NCI-H146 (cell line): Measurements from ENCODE around the gene OR2T29.
"Not testable (repeated sequence)": the region's sequence is repeated elsewhere in the genome, so short reads cannot be mapped to it uniquely, and the experiment has no call there.

Experiments used
- DNase-seq: peaks from one replicate; lab custom pipeline; 2025; lab: John Stamatoyannopoulos, UW

OR2T29 gene, protein sequence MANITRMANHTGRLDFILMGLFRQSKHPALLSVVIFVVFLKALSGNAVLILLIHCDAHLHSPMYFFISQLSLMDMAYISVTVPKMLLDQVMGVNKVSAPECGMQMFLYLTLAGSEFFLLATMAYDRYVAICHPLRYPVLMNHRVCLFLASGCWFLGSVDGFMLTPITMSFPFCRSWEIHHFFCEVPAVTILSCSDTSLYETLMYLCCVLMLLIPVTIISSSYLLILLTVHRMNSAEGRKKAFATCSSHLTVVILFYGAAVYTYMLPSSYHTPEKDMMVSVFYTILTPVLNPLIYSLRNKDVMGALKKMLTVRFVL

DNA sequence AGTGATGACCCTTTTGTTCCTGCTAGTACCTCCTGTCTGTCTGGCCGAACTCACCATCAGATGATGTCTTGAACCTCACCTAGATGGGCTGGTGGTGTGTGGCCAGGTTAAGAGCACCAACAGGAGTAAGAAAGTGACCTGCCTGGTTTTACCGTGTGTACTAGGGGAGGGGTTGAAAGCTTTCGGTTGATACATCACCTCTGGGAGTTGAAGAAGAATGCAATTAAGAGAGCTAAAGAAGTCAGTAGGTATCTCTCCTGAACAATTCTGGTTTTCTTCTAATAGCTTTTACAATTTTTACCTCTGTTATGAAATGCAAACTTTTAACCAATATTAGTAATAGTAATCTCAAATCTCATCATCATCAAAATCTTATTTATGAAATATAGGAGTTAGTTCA is at the start of gene OR2T29:
Gene OR2T29, minus strand, starts transcription at position 101 of the 400 bp plus-strand sequence. CDS start 3,281 bp downstream, outside the sequence.
- DNase-seq, result not testable (repeated sequence)

DNA sequence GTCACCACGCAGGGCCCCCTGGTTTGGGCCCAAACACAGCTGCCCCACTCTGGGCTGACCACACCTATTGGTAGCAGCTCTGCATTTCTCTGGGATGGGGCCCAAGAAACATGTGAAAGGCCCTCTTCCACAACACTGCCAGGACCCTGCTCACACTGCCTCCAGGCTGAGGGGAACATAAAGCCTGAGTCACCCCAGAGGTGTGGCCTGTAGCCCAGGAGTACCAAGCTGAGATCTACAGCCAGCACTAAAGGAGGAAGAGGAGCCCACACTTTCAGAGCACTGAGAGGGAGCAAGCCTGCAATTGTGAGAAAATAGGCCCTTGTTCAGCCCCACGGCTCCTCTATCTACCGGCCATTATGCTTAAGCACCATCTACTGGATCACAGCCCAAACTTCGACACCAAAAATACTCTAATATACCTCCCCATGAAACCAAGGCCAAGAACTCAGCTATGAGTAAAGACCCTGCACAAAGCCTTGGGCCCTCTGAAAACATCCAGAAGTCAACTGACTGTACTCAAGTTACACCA is 49.4 kb upstream of the OR2T29 start:
- DNase-seq, result no peak

DNA sequence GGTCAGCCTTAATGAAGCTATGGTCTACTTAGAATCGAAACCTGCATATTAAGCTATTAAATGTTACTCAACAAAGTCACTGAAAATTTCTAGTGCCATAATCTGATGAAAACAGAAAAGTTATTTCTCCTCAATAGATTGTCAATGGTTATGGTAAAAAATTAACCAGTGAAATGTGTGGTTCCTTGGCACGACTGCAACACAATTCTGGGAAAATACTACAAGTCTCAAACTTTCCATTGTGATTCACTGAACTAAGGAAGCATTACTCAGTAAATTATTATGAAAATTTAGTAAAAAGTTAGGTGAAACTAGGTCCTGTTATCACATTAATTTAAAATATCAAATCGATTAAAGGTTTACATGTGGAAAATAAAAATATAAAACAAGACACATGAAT is 47.7 kb upstream of the OR2T29 start:
- no peak for DNase-seq

DNA sequence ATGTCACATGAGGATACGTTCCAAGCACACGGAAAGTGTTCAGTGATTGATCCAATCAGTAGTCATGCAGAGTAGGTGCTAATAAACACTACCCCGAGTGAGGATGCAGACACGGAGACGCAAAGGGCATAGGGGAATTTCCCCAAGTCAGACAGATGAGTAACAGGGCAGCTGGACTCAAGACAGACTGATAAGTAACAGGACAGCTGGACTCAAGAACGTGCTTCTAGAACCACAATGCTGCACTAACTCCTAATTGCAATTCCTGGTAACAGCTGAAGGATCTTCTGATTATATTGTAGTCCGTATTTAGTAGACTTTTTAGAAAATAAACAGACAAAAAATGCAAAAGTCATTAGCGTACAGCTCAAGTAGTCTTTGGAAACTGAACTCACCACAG is 36.8 kb upstream of the OR2T29 start:
- no peak for DNase-seq

DNA sequence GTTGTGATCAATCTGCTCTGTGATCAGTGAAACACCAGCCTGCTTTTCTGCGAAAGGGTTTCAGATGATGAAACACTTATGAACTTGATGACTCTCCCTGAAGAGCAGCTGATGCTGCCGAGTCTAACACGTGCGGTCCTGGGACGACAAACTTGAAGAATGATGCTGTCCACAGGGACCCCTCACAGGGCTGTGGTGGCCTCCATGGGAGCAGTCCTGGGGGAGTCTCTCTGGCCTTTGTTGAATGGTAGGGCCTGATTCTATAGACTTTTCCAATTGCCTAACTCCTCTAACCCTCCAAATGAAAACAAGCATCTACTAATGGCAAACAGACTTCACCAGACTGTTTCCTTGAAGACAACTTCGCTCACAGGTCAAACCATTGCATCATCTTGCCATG is 35.0 kb upstream of the OR2T29 start, which contains the start of gene OR2T10:
Gene OR2T10, minus strand, starts transcription at position 112 of the 400 bp plus-strand sequence. CDS start 3,932 bp downstream, outside the sequence.
- no peak for DNase-seq

DNA sequence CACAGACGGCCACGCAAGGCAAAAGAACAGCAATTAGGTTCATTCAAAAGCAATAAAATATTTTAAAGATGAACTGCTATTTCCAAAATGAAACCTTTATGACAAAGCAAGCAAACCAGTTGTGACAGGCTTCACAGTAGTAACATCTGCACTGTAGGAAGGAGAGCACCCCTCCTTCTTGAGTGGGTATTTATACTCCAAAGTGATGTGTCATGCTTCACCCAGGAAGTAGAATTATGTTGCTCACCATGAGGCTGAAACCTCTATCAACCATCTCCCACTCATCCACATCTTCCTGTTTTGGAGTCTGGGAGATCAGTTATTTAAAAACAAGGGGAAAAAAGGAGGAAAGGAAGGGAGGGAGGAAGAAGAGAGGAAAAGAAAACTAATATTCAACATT is 34.0 kb upstream of the OR2T29 start:
- no peak for DNase-seq

DNA sequence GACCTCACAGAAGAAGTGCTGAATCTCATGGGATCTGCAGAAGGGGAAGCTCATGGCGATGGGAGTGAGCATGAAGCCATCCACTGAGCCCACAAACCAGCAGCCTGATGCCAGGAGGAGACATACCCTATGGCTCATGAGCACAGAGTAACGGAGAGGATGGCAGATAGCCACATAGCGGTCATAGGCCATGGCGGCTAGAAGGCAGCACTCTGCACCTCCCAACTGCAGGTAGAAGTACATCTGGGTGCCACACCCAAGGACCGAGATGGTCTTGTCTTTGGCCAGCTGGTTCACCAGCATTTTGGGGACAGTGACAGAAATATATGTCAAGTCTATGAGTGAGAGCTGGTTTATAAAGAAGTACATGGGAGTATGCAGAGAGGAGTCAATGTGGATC is 30.7 kb upstream of the OR2T29 start:
- no peak for DNase-seq

DNA sequence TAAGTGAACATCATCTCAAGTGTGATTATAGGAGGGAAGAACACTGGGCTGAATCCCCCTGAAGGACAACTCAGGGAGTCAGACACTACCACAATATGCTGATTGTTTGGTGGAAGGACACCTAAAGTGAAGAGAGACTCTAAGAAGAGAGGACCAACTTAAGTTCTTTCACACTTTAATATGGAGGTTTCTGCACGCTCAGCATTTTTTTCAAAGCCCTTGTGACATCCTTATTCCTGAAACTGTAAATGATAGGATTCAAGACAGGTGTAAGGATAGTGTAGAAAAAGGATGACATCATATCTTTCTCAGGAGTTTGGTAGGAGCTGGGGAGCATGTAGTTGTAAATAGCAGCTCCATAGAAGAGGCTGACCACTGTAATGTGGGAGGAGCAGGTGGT is 30.1 kb upstream of the OR2T29 start:
- DNase-seq, result no peak

DNA sequence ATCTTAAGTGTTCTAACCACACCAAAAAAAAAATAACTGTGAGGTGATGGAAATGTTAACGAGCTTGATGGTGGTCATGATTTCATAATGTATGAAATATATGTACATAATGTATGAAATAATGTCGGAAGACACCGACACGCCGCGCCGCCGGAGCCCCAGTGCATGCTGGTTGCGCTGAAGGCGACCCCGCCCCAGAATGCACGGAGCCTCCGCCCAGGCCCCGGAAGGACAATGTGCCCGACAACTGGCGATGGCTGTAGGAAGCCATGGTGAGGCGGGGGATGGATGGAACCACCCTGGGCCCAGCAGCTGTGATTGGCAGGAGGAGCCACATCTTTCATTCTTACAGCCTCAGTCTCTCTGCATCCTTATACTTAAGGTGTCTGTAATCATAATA is 27.5 kb upstream of the OR2T29 start:
- DNase-seq, result no peak

DNA sequence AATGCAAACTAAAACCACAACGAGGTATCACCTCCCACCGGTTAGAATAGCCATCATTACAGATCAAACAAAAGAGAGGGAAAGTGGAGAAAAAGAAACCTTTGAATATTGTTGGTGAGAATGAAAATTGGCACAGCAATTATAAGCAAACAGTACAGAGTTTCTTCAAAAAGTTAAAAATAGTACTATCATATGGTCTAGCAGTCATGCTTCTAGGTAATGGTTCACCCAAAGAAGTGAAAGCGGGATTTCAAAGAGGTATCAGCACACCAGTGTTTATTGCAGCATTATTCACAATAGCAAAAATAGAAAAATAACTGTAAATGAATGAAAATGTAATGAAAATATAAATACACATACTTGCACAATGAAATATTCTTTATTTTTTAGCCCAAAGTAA is 26.8 kb upstream of the OR2T29 start:
- no peak for DNase-seq

DNA sequence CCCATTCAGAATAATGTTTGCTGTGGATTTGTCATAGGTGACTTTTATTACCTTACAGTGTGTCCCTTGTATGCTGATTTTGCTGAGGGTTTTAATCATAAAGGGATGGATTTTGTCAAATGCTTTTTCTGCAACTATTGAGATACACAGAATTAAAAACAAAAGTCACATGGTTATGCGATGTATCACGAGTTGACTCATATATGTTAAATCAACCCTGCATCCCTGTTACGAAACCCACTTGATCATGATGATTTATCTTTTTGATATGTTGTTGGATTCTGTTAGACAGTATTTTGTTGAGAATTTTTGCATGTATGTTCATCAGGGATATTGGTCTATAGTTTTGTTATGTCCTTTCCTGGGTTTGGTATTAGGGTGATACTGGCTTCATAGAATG is 22.7 kb upstream of the OR2T29 start:
- DNase-seq, result no peak

DNA sequence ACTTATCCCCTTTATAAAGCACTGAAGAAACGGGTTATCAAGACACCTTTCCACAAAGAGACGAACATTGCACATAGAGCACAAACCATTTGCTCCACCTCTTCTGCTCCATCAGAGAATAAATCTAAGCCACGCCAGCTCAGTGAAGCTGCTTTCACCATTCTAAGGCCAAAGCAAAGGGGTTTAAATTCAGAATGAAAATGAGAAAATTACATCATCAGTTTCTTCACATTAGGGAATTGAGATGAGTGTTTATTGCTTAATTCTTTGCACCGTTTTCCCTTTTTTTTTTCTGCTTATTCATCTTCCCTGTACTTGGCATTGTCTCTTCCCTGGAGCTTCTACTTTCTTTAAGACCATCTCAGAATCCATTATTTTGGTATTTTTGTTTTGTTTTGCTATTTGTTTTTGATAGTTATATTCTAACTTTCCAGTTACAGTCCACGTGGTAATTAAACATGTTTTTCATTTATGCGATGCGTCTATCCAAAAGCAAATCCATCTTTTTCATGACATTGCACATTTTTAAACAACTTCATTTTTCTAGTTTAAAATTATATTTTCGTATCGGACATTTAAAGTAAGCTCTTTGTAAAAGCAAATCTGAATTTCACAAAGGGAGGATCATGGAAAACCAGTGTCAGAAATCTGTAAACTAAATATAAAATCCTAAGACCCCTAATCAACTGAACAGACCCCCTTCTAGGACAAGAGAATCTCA is 13.8 kb upstream of the OR2T29 start:
- no peak for DNase-seq

DNA sequence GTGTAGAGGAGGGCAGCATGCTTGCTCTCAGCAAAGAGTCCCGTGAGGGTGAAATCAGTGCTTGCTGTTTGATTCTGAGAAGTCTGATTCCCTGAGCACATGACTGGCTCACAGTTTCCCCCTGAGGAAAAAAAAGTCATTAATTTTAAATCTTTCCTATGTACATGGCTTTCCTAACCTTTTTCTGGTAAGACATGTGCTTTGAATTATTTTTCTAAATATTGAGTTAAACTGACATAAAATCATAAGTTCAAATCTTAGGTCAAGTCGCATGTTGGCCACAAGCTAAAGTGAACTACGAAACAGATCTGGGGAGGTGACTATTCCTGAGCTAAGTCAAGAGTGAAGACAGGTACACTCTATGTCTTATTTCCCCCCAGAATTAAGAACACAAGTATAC is 12.1 kb upstream of the OR2T29 start, which contains the start of gene OR2T34:
Gene OR2T34, minus strand, starts transcription at position 101 of the 400 bp plus-strand sequence. Its CDS starts 0 bp downstream, at position 101.
- not testable (repeated sequence) for DNase-seq

DNA sequence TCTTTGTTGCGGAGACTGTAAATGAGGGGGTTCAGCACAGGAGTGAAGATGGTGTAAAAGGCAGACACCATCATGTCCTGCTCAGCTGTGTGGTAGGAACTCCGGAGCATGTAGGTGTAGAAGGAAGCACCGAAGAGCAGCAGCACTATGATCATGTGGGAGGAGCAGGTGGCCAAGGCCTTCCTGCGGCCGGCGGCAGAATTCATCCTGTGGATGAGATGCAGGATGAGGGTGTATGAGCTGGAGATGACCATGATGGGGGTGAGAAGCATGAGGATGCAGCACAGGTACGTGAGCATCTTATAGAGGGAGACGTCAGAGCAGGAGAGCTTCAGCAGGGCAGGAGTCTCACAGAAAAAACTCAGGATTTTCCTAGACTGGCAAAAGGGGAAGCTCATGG is 11.3 kb upstream of the OR2T29 start:
- DNase-seq, result not testable (repeated sequence)

DNA sequence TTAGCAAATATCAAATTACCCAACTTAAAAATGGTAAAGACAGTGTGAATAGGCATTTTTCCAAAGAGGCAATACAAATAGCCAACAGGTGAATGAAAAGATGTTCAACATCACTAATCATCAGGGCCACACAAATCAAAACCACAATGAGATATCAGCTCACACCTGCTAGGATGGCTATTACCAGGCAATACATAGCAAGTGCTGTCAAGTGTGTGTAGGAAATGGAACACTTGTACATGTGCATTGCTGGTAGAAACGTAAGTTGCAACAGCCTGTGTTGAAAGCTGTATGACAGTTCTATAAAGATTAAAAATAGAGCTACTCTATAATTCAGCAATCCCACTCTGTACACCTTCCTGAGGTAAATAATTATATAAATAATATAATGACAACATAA is 9.5 kb upstream of the OR2T29 start:
- DNase-seq, result not testable (repeated sequence)

DNA sequence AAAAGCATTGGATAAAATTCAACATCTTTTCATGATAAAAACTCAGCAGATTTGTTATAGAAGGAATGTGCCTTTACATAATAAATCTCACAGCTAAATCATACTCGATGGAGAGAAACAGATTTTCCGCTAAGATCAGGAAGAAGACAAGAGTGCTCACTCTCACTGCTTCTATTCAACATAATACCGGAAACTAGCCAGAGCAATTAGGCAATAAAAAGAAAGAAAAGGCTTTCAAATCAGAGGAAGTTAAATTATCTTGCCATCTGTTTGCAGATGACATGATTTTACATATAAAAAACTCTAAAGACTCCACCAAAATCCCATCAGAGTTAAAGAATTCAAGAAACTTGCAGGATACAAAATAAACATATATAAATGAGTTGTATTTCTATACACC is 8.2 kb upstream of the OR2T29 start:
- not testable (repeated sequence) for DNase-seq

DNA sequence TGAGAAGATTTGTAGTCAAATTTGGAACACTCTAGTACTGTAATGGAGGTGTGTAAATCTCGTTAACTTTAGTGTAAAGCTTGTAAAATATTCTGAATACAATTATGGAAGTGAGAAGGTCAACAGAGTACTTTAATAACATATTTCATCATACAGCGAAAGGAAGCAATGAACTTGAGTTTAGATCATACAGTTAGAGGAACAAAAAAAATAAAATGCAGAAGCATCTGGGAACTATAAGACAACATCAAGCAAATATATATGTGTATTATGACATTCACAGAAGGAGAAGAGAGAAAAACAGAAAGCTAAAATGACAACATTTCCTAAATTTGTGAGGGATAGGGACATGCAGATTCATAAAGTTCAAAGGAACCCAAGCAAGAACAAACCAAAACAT is 6.5 kb upstream of the OR2T29 start:
- DNase-seq, result not testable (repeated sequence)

DNA sequence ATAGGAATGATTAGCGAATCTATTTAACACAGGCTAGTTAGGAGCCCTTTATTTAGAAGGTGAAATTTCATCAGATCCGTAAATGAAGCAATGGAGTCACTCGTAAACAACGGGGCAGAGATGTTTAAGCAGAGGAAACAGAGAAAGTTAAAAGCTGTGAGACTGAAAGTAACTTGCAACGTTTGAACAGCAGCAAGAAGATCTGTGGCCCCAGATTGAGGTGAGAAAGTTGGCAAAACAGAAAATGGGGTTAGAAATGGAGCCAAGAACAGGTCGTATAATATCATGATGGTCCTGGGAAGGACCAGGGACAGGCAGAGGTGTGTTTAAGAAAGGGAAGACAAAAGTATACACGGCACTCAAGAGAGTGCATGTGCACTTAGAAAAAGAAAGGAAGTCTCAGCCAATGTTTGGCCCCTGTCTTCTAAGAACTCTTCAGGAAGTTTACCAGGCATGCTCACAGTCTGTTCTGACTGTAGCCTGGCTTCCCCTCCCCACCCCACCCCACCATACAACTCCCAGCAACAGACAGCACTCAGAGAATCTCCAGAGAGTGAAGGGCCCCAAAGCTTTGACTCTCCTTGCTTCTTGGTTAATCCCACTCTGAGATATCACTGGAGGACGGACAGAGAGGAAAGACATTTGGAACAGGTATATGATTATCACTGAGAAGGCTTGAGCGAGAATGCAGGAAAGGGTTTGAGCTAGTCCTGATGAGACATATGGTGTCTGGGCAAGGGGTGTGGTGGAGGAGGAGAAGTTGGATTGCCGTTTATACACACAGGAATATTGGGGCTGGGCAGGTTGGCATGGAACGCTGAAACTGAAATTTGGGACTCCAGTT is 3.2 kb upstream of the OR2T29 start:
- DNase-seq, result not testable (repeated sequence)

DNA sequence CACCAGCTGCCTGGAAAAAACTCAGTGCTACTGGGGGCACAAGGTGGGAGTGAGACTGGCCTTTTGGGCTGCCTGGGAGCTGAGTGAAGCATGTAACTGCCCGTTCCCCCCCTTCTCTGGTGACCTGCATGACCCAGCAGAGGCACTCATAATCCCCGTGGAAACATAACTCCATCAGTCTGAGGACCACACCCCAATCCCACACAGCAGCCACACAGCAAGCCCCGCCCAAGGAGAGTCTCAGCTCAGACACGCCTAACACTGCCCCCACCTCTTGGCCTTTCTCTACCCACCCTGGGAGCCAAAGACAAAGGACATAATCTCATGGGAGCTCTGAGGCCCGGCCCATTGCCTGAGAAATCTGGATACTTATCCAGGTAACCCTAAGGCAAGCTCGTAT is 11.5 kb downstream of the OR2T29 start:
- DNase-seq, result not testable (repeated sequence)

DNA sequence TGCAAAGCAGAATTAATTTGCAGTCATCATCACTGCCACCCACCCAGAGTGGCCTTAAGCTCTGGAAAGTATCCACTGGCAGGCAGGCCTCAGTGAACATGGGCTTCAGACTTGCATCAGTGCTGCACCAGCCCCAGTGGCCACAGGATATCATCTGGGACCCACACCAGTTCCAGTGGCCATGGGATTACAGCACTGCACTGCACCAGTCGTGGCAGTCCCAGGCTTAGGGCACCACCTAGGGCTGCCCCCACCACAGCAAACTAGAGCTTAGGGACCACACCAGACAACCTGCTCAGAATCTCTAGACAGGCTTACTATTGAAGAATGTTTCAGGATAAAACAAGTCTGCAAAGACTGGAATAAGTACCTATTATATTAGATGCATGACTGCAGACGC is 15.2 kb downstream of the OR2T29 start:
- DNase-seq, result not testable (repeated sequence)

DNA sequence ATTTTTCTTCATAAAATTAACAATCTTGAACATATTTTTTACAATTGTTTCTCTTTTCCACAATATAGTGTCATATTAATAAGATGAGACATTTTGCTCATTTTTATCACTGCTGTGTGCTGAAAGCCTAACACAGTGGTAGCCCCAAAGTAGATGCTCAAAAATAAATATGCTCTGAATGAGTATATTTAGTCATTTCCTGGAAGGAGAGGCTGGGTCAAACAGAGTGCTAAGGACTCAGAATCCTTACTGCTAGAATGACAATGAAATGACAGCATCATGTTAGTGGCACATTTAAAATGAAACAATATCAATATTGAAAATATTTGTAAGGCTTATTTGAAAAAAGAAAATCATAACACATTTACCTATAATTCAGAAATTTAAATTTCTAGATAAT is 25.1 kb downstream of the OR2T29 start:
- not testable (repeated sequence) for DNase-seq

DNA sequence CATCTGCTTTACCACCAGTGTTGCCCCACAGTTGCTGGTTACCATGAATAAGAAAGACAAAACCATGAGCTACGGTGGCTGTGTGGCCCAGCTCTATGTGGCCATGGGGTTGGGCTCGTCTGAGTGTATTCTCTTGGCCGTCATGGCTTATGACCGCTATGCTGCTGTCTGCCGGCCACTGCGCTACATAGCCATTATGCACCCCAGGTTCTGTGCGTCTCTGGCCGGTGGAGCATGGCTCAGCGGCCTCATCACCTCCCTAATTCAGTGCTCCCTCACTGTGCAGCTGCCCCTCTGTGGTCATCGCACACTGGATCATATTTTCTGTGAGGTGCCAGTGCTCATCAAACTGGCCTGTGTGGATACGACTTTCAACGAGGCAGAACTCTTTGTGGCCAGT is 40.7 kb downstream of the OR2T29 start:
- DNase-seq, result no peak
